Endothelial cell of hepatic sinusoid (primary cell): ENCODE results near the gene C3orf20.
"Not testable (repeated sequence)": the region's sequence is repeated elsewhere in the genome, so short reads cannot be mapped to it uniquely, and the experiment has no call there.

Source experiments
- in situ Hi-C: cut with HindIII; loops from 2 replicates; pipeline ENCODE4 v1.10.0; 2017; ENCODE audit warnings: low sequenced_read_pairs

Gene C3orf20

GRCh38 chr3:14649466-14649865 is 25.5 kb upstream of the C3orf20 start:
- in situ Hi-C loops = no loop called here

GRCh38 chr3:14650193-14650592 is 24.7 kb upstream of the C3orf20 start:
- in situ Hi-C loops = no loop called here

- in situ Hi-C loops = no loop called here
Measured at GRCh38 chr3:14651440-14652251, 23.3 kb upstream of the C3orf20 start, which contains the start of gene CCDC174. Gene CCDC174 (plus strand): TSS chr3:14651762. CDS start chr3:14651837, 75 bp downstream.

DNA sequence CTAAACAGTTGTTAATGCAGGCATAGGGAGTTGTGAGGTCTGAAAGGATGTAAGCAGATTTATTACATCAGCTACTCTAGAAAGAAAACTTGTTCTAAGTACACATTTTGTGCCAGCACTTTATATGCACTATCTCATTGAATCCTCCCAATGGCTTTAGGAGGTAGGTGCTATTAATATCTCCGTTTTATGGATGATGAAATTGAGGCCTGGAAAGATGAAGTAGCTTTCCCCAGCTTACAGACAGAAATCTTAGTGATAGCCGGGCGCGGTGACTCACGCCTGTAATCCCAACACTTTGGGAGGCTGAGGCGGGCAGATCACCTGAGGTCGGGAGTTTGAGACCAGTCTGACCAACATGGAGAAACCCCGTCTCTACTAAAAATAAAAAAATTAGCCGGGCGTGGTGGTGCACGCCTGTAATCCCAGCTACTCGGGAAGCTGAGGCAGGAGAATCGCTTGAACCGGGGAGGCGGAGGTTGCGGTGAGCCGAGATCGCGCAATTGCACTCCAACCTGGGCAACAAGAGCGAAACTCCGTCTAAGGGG is 22.5 kb upstream of the C3orf20 start:
- in situ Hi-C loops = not testable (repeated sequence)

- in situ Hi-C loops = no loop called here
Measured at GRCh38 chr3:14657579-14657978, 17.4 kb upstream of the C3orf20 start.

- in situ Hi-C loops = no loop called here
Measured at GRCh38 chr3:14658978-14659377, 16.0 kb upstream of the C3orf20 start.

DNA sequence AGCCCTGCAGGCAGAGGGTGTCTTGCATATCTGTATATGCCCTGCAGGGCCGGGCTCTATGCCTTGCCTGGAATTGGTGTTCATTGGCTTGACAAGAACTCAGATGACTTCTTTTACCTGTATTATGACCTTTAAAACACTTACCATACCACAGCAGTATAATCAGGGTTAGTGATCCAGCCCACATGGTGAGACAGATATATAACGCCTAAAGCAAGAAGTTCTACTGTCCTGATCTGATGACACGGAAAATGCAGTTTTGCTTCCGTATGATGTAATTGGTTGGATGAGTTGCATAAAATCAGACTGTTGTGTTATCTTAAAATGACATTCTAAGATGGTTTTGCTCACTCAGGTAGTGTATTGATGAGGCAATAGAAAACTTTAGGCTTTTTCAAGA is 14.0 kb upstream of the C3orf20 start:
- in situ Hi-C loops = no loop called here

DNA sequence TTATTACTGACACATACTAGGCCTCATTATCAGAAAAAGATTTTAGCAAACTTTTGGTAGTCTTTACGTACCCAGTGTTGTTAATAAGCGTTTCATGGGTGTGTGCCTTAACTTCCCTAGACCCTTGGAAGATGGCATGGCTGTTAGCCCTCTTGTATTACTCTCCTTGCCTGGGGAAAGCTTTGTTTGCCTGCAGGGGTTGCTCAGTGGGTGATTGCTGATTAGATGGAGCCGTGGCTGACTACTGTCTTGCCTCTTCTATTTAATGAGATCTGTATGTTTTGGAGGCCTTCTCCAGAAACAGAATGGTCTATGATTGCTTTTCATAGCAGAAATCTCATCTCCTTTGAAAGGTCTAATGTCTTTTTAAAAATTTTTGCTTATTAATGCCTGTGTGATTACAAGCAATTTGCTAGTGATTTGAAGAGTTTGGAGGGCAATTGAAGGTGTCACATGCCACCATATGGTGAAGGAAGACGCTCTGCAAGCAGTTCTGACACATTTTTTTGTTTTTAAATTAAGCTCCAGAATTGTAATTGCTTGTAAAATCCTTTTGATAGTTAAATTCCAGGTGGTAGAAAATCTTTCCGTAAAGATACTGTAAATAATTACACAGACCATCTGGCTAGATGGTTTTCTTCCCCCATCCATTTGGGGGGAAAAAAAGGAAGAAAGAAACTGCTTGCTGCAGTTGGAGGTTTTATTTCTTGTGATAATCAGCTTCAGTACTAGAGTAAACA is 11.4 kb upstream of the C3orf20 start:
- in situ Hi-C loops = no loop called here

DNA sequence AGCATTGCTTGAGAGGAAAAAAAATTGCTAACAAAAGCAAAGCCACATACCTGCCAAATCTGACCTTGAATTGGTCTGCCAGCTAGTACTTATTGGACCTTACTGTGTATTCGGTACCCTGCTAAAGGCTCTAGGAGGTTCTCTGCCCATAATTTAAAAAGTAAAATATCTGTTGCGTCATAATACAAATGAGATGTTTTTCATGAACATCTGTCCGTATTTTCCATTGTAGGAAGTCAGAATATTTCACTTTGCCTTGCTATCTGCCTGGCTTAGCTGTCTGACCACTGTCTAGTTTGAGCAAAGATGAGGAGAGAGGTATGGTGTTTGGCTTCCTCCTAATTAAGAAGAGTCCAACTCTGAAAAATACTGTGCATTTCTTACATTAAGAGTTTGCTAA is 10.8 kb upstream of the C3orf20 start:
- in situ Hi-C loops = no loop called here

DNA sequence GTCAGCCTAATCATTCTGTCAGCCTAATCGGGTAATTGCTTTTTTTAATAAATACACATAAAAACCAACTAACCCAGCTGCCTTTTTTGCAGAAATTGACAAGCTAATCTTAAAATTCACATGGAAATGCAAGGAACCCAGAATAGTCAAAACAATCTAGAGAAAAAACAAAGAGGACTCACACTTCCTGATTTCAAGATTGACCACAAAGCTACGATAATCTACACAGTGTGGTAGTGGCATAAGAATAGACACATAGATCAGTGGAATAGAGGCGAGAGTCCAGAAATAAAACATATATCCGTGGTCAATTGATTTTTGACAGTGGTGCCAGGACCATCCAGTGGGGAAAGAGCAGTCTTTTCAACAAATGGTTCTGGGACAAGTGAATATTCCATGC is 2.4 kb upstream of the C3orf20 start:
- in situ Hi-C loops = no loop called here

GRCh38 chr3:14676881-14677280 is 1.9 kb downstream of the C3orf20 start:
- in situ Hi-C loops = no loop called here

- in situ Hi-C loops = no loop called here
Measured at GRCh38 chr3:14678015-14678503, 3.1 kb downstream of the C3orf20 start.

DNA sequence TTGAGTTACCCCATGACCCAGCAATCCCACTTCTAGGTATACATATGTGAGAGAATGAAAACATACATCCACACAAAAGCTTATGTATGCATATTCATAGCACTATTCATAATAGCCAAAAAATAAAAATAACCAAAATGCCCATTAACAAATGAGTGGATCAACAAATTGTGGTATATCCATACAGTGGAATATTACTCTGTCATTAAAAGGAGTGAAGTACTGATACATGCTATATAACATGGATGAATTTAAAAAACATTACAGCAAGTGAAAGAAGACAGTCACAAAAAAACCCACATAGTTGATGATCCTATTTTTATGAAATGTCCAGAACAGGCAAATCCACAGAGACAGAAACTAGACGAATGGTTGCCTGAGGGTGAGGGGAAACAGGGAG is 5.2 kb downstream of the C3orf20 start:
- in situ Hi-C loops = no loop called here

DNA sequence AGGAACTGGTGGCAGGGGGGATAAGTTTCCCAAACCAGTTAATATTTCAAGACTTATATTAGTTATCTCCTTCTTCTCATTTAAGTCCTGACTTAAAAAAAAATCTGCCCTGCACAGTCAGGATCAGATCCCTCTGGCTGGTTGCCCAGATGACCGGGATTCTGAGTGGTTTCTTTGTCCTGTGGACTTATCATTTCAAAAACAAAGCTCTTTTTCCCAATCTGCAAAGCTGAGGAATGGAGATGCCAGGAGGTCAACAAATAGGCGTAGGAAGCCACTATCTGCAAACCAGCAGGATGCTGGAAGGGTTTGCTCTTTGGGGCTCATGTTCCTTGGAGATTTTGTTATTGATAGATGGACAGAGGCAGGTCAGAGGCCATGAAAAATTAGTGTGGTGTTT is 5.8 kb downstream of the C3orf20 start:
- in situ Hi-C loops = no loop called here

DNA sequence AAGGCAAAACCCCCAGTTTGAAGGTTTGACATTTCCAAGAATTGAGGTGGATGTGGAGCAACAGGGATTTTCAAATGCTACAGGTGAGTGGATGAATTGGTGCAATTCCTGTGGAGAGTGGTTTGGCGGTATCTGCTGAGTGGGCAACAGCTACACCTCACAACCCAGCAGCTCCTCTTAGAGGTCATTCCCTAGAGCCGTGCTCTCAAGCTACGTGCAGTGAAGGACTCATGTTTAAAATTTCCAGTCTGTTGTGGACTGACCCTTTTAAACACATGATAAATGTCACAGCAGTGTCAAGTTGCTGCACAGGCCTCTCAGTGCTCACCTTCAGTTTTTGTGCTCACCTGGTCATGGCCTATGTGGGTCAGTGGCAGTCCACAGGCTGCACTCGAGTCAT is 9.5 kb downstream of the C3orf20 start:
- in situ Hi-C loops = no loop called here

GRCh38 chr3:14685179-14685578 is 10.2 kb downstream of the C3orf20 start:
- in situ Hi-C loops = no loop called here

- in situ Hi-C loops = no loop called here
Measured at GRCh38 chr3:14687360-14687759, 12.4 kb downstream of the C3orf20 start.

GRCh38 chr3:14688525-14688924 is 13.6 kb downstream of the C3orf20 start:
- in situ Hi-C loops = no loop called here

DNA sequence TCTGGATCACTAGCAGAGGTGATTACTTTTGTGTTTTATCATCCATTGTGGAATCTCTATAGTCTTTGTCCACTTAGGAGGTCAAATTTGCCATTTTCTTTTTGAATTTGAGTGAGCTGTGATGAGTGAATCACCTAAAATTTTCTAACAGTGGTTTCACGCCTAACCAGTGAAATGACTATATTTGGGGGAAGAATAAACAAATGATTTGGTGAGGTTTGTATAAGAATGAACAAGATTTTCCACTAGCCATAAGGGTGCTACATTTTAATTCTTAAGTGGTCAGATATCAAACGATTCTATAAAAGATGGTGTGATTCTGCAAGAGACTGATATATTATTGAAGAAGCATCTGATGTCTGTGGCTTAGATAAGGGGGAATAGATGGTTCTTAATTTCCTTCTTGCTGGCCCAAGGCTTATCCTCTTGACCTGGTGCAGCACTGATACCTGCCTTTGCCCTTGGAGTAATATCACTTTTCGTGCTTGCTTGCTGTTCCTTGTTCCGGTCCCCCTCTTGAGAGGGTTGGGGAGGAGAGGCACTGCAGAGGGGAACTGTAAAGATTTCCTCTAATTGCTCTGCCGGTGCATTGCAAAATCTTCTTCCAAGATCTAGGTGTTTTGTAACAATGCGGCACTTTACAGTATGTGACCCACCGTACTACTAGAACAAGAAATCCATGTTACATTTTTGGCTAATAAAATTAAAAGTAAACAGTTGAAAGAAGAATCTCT is 14.5 kb downstream of the C3orf20 start:
- in situ Hi-C loops = no loop called here

DNA sequence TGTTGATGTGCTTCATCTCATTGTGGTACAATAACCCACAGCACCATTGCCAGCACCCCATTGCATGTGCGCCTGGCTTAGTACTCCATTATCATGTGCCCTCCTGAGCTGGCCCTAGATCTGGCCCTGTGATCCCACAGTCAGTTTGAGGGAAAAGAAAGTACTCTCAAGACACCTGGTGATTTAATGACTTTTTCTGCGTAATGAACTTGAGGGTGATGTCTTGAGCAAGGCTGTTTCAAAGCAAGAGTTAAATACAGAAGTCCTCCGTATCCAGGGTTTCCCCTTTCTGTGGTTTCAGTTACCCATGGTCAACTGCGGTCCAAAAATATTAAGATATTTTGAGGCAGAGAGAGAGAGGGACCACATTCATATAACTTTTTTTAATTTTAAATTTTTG is 16.3 kb downstream of the C3orf20 start:
- in situ Hi-C loops = no loop called here

GRCh38 chr3:14691719-14692118 is 16.8 kb downstream of the C3orf20 start:
- in situ Hi-C loops = no loop called here
